NCI-H187 (cell line): Measurements from ENCODE around the gene FAM135A.
"Not testable (repeated sequence)": the region's sequence is repeated elsewhere in the genome, so short reads cannot be mapped to it uniquely, and the experiment has no call there.

ENCODE experiments used
- DNase-seq, 2 experiments: peaks; one replicate each; lab custom pipeline; 2025; lab: John Stamatoyannopoulos, UW

Gene FAM135A

DNA sequence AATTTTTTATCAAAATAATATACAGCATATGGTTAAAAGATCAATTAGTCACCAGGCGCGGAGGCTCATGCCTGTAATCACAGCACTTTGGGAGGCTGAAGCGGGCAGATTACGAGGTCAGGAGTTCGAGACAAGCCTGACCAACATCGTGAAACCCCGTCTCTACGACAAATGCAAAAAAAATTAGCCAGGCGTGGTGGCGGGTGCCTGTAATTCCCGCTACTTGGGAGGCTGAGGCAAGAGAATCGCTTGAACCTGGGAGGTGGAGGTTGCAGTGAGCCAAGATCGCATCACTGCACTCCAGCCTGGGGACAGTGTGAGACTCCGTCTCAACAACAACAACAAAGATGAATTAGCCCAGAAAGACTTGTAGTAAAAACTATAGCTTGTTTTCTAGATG lies 46.4 kb downstream of the FAM135A start:
- DNase-seq = not testable (repeated sequence)

DNA sequence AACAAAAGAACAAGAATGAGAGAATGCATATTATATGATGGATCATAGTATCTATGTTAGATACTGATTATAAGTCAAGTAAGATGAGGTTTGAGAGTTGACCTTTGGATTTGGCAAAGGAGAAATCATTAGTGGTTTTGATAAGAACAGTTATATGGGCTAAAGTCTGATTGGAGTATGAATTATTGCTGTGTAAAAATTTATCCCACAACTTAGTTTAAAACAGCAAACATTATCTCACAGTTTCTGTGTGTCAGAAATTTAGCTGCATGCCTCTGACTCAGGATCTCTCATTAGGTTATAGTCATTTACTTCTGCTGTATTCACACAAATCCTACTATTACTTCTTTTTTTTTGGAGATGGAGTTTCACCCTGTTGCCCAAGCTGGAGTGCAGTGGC lies 56.7 kb downstream of the FAM135A start:
- DNase-seq = no peak

DNA sequence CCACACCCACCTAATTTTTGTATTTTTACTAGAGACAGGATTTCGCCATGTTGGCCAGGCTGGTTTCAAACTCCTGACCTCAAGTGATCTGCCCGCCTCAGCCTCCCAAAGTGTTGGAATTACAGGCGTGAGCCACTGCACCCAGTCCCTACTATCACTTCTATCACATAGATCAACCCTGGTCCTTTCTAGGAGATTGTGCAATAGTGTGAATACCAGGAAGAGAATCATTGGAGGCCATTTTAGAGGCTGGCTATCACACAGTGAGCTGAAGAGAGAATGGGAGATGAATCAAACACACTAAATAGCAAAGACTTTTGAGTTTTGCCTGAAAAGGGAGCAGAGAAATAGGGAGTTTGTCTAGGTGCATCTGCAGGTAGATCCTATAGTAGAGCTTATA lies 57.2 kb downstream of the FAM135A start:
- not testable (repeated sequence) for DNase-seq

DNA sequence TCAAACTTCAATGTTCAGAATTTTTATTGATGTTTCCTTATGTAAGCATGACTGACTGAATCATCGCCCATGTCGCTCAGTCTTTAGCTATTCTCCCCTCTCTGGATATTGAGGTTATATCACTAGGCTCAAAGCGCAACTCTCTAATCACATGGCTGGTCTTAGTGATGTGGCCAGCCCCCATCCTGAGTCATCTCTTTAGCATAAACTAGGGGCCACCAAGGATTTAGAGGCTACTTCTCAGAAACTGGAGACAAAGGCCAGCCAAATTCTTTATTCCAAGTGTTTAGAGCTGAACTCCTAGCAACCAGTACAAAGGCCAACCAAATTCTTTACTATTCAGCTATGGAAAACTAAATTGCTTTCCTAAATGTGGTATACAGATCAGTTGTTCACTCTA lies 61.4 kb downstream of the FAM135A start:
- DNase-seq = no peak

DNA sequence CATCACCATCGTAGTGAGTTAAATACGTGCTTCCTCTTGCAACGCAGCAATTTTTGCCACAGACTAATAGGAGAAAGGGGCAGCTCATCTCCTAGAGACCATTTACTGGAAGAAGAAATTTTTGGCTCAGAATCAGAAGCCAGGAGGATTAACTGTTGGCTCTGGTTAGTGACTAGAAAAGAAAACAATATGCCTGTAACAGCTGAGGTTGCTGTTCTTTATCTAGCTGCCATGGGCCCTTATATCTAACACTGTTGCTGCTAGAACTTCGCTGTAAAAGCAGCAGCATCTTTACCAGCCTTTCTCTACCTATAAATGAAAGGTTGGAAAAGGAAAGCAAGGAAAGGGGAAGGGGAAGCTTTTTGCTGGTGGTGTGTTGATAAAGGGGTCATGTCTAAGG lies 65.9 kb downstream of the FAM135A start:
- DNase-seq = no peak

DNA sequence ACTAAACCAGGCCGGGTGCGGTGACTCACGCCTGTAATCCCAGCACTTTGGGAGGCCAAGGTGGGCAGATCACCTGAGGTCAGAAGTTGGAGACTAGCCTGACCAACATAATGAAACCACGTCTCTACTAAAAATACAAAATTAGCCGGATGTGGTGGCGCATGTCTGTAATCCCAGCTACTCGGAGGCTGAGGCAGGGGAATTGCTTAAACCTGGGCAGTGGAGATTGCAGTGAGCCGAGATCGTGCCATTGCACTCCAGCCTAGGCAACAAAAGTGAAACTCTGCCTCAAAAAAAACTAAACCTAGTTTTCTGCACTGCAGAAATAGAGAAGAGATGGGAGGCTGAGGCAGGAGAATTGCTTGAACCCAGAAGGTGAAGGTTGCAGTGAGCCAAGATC lies 73.3 kb downstream of the FAM135A start:
- not testable (repeated sequence) for DNase-seq

DNA sequence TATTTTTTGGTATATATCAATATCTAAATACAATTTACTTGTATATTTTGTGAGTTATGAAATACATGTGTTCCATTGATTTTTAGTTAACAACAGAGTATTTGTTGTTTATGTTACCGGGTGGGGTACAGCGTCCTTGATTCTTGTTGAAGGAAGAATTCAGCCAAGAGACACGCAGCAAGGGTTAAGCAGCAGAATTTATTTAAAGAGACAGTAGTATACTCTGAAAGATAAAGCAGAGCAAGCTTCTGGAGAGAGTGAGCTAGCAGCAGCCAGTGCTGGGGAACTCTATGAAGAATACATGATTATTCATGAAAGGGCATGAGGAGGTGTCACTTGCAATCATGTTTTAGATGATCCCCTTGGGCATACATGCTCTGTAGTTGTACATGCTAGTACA lies 76.1 kb downstream of the FAM135A start:
- DNase-seq = no peak

DNA sequence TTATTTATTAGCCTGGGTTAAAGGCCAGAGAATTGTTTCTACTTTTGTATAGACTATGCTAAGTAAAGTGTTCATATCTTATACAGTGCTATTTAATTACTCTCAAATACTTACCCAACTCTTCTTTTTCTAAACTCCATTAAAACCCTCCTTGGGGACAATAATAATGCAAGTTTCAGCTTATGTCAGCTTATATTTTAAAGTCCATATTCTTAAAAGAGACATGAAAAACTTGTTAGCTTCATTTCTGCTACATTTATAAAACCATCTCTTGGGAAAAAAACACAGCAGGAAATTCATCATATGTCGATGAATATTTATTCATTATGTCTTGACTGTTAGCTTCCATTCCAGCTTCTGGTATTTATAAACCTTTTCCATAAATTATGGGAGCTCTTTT lies 81.5 kb downstream of the FAM135A start:
- DNase-seq = no peak

DNA sequence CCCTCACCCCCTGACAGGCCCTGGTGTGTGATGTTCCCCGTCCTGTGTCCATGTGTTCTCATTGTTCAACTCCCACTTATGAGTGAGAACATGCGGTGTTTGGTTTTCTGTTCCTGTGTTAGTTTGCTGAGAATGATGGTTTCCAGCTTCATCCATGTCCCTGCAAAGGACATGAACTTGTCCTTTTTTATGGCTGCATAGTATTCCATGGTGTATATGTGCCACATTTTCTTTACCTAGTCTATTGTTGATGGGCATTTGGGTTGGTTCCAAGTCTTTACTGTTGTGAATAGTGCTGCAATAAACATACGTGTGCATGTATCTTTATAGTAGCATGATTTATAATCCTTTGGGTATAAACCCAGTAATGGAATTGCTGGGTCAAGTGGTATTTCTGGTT lies 82.5 kb downstream of the FAM135A start:
- not testable (repeated sequence) for DNase-seq

DNA sequence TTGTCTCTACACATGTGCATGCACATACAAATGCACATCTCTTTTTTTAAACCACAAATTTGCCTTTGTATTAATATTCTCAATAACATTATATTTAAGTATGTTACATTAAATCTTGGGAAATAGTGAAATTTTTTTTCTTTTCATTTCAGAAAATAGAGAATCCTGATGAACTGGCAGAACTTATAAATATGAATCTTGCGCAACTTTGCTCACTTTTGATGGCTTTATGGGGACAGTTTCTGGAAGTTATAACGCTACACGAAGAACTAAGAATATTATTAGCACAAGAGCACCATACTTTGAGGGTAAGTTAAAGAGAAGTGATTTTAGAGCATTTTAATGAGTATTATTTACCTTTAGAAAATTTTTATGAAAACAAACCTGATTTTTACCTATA lies 89.2 kb downstream of the FAM135A start:
- DNase-seq = no peak

DNA sequence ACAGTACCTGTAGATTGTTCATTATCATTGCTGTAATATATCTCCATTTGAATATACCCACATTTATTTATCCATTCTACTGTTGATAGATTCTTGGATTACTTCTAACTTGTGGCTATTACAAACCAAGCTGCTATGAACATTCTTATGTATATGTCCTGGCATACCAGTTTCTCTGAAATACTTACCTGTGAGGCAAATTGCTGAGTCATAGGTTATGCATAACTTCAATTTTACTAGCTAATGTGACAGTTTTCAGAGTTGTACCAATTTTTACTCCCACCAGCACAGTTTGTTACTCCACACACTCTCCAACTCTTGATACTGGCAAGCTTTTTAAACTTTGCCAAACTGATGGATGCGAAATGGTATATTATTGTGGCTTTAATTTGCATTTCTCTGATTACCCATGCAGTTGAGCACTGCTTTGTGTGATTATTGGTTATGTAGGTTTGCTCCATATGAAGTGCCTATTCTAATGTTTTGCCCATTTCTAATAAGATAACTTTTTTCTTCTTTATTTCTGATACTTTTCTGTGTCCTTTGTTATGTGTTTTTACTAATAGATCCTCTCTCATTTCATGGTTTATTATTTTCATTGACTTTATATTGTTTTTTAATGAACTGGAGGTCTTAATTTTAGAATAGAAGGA lies 90.6 kb downstream of the FAM135A start:
- no peak for DNase-seq

DNA sequence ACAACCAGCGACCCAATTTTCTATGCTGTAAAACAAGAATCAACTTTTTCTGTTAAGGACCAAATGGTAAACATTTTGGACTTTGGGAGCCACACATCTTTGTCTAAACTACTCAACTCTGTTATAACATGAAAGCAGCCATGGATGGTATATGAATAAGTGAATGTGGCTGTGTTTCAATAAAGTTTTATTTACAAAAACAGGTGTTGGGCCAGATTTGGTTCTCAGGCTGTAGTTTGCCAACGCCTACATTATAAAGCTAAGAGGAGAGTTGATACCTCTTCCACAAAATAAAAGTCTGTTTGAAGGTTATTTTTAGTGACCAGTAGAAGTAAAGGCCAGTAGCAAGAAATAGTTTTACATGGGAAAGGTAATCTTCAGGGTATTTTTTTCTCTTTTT lies 93.0 kb downstream of the FAM135A start:
- DNase-seq = no peak

DNA sequence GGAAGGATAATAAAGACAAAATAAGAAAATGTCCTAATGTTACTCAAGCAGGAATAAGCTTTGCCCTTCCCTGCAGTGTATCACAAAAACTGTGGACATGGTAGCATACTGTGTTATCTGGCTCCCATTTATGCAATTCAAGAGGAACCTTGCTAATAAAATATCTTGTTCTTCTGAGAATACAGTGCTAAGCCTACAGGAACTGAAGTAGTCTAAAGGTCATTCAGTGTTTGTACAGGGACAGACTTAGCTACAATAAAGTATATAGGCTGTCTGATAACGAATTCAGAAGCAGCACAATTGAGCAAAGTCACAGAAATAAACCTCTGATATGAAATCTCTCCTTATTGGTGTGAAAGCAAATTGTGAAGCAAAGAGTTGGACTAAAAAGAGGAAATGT lies 93.9 kb downstream of the FAM135A start:
- DNase-seq = no peak

DNA sequence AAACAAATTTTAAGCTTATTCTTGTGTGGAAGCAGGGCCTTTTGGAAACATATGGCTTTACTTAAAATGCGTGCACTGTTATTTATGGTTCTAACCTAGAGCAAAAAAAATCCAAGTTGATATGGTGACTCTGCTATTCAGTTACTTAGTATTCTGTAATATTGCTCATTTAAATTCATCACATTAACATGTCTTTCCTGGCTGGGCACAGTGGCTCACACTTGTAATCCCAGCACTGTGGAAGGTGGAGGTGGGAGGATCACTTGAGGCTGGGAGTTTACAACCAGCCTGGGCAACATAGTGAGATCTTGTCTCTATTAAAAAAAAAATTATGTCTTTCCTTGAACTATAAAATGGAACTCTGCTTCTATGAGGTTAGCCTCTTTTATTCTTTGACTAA lies 95.6 kb downstream of the FAM135A start:
- no peak for DNase-seq

DNA sequence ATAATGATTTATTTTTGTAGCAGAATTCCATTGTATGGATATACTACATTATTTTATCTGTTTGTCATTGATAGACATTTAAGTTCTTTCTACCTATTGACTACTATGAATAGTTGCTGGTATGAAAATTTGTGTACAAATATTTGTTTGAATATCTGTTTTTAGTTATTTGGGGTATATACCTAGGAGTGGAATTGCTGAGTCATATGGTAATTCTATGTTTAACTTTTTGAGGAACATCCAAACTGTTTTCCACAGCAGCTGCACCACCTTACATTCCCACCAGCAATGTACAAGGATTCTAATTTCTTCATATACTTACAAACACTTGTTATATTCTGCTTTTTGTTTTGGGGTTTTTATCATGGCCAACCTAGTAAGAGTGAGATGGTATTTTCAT lies 97.3 kb downstream of the FAM135A start:
- no peak for DNase-seq

DNA sequence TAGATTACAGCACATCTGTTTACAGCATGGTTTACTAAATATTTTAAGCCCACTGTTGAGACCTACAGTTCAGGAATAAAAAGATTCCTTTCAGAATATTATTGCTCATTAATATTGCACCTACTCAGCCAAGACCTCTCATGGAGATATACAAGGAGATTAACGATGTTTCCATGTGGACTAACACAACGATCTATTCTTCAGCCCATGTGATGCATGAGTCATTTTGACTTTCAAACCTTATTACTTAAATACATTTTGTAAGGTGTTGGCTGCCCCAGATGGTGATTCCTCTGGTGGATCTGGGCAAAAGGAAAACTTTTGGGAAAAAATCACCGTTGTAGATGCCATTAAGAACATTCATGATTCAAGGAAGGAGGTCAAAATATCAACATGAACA lies 105.4 kb downstream of the FAM135A start:
- DNase-seq = no peak

DNA sequence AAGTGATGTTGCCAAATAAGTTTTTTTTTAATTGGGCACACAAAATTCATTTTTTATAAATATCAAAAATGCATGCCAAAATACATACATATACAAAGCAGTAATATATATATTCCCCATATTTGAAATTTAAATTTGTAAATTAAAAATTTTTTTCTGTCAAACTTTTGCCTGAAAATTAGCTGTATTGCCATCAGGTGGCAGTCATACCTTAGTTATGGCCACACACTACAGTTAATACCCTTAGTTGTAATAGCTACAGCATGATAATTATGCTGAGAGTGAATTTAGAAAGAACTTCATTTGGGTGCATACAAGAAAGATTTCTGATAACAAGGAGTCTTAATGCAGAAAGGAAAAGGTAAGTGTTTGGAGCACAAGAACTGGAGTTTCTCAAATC lies 107.3 kb downstream of the FAM135A start:
- no peak for DNase-seq

DNA sequence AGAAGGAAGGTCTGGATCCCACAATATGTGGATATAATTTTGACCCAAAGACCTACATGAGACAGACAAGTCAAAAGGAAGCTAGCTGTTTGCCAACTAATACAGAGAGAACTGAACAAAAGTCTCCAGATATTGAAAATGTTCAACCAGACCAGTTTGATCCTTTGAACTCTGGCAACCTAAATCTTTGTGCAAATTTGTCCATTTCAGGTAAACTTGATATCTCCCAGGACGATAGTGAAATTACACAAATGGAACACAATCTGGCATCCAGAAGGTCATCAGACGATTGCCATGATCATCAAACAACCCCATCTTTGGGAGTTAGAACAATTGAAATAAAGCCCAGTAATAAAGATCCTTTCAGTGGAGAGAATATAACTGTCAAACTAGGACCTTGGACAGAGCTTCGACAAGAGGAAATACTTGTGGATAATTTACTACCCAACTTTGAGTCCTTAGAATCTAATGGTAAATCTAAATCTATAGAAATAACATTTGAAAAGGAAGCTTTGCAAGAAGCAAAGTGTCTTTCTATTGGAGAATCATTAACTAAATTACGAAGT lies 111.5 kb downstream of the FAM135A start:
- no peak for DNase-seq

DNA sequence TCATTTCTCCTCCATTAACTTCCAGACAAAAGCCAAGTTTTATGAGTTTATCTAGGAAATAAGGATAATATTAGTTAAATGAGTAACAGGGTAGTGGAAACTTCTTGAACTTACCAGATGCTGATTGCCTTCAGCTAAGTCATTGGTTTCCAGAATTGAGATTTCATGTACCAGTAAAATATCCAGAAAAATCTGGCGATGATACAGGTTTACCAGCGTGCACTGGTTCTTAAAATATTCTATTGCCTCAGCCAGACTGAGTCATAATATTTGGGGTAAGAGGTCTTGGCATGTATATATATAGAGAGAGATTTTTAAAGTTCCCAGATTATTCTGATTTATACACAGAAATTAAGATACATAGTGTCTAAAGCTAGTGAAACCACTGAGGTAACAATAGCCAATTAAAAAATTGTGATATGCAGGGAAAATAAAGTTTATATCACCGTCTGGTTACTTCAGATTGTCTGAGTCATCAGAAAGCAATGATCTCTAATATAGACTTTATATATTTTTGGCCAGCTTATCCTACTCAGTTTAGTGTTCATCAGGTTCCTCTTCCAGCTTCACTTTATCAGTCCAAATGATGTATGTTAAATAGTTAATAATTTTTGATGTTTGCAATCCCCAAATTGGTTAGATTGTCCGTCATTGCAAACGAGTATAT lies 113.9 kb downstream of the FAM135A start:
- DNase-seq = no peak

DNA sequence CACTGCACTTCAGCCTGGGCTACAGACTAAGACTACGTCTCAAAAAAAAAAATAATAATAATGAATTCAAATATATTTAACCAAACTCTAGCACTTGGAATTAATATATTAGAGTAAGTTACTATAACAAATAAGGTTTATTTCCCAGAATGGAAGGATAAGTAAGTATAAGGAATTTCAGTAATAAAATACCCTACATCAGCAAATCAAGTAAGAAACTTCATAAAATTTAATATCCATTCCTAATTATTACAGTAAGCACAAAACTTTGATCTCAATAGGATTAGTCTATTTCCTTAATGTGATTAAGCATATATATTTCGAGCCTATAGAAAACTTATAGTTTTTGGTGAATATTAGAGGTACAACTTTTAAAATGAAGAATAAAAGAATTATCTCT lies 116.7 kb downstream of the FAM135A start:
- no peak for DNase-seq

DNA sequence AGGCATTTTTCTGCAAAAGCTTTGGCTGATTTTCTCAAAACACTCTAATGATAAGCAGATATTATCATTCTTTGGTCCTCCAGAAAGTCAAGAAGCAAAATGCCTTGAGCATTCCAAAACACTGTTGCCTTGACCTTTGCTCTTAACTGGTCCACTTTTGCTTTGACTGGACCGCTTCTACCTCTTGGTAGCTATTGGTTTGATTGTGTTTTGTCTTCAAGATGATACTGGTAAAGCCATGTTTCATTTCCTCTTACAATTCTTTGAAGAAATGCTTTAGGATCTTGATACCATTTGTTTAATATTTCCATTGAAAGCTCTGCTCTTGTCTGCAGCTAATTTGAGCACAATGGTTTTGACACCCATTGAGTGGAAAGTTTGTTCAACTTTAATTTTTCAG lies 117.8 kb downstream of the FAM135A start:
- DNase-seq = no peak

DNA sequence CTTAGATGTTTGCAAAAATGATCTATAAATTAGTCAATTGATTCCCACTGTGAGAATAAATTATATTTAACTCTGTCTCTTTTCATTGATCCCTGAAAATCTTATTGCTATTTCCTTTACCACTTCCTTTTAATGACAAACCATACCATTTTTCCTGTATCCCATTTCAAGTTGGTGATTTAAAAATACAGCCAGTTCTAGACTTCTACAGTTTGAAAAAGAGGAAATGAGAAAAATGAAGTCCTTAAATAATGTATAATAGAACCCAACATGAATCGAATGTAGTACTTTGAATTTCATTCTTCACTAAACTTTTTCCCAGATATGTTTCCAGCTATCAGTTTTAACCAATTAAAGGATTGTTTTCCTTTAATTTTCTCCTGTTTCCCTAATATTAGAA lies 124.0 kb downstream of the FAM135A start:
- no peak for DNase-seq

DNA sequence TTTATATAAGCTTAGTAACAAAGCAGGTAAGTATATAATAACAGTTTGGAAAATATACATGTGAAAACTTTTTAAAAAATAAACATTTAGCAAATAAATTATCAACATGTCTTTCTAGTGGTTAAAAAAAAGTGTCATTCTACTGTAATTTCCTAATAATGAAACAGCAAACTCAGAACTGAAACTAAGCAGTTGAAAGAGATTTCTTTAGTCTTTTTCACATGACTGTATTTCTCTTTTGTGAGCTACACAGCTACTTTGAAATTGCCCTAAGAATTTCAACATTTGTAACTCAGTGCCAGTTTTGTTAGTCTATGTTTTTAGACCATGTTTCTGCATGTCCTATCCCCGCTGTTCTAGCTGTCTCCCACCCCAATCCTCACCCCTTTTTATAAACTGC lies 125.1 kb downstream of the FAM135A start:
- no peak for DNase-seq

DNA sequence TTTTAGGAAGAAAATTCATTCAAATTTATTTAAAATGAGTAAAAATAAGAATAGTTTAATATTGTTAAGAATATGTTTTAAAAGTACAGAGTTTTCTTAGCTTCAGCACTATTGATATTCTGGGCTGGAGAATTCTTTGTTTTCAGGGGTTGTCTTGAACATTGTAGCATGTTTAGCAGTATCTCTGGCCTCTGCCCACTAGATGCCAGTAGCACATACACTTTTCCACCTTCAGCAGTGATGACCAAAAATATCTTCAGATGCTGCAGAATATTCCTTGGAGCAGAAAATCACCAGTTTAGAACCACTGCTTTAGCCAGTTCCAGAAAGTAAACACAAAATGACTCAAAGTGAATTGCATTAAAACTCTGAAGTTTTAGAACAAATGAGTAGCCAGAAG lies 134.0 kb downstream of the FAM135A start:
- no peak for DNase-seq
